NB4 (cell line): ENCODE data around the gene LDB3.

Experiments used
- MYC ChIP-seq: IDR thresholded peaks from 2 replicates; pipeline ENCODE4 v1.6.1; 2011; ENCODE audit warnings: low read depth, low read length
- POLR2A ChIP-seq: IDR thresholded peaks from 2 replicates; pipeline ENCODE4 v1.6.1; 2011; ENCODE audit warnings: mild to moderate bottlenecking; ENCODE audit not compliant: insufficient read length; ENCODE audit errors: extremely low read depth
- TF ChIP-seq, protein P1 (sequence below): IDR thresholded peaks from one replicate; pipeline ENCODE4 v1.5.1; 2012; ENCODE audit warnings: low read depth, low read length

- TF ChIP-seq, protein P1, sequence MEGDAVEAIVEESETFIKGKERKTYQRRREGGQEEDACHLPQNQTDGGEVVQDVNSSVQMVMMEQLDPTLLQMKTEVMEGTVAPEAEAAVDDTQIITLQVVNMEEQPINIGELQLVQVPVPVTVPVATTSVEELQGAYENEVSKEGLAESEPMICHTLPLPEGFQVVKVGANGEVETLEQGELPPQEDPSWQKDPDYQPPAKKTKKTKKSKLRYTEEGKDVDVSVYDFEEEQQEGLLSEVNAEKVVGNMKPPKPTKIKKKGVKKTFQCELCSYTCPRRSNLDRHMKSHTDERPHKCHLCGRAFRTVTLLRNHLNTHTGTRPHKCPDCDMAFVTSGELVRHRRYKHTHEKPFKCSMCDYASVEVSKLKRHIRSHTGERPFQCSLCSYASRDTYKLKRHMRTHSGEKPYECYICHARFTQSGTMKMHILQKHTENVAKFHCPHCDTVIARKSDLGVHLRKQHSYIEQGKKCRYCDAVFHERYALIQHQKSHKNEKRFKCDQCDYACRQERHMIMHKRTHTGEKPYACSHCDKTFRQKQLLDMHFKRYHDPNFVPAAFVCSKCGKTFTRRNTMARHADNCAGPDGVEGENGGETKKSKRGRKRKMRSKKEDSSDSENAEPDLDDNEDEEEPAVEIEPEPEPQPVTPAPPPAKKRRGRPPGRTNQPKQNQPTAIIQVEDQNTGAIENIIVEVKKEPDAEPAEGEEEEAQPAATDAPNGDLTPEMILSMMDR = no peak
- no peak for TF ChIP-seq POLR2A
- no peak for TF ChIP-seq MYC
Observed at GRCh38 chr10:86751477-86751876, 83.2 kb downstream of the LDB3 start.
